22Rv1 (cell line): ENCODE measurements around the gene COL27A1.

Source experiments
- H3K27ac ChIP-seq: fragments of 450-650 bp; 2 replicates; pipeline ENCODE4 v1.5.1; 2017
- CTCF ChIP-seq: fragments of 450-650 bp; IDR thresholded peaks from 2 replicates; pipeline ENCODE4 v1.5.1; 2017; ENCODE audit warnings: mild to moderate bottlenecking
- ZFX ChIP-seq: fragments of 450-650 bp; IDR thresholded peaks from 2 replicates; pipeline ENCODE4 v1.6.1; 2017; ENCODE audit warnings: antibody characterized with exemption, borderline replicate concordance

Gene COL27A1

GRCh38 chr9:114289106-114289505 is 133.8 kb downstream of the COL27A1 start:
- H3K27ac ChIP-seq, result no peak overlapping the region
- no peak for TF ChIP-seq CTCF
- no peak for TF ChIP-seq ZFX

- H3K27ac ChIP-seq, result no peak overlapping the region
- TF ChIP-seq ZFX, result no peak
- no peak for TF ChIP-seq CTCF
Observed at GRCh38 chr9:114289571-114290481, 134.5 kb downstream of the COL27A1 start.

- TF ChIP-seq ZFX (no peak), CTCF (no peak)
- H3K27ac ChIP-seq, result no peak overlapping the region
Observed at GRCh38 chr9:114290561-114290986, 135.2 kb downstream of the COL27A1 start.

GRCh38 chr9:114291064-114291474 is 135.7 kb downstream of the COL27A1 start:
- TF ChIP-seq ZFX (no peak), CTCF (peak; percentile 87)
- no peak overlapping the region for H3K27ac ChIP-seq

- TF ChIP-seq CTCF (no peak), ZFX (no peak)
- no peak overlapping the region for H3K27ac ChIP-seq
Observed at GRCh38 chr9:114291886-114292590, 136.7 kb downstream of the COL27A1 start.

- H3K27ac ChIP-seq, result no peak overlapping the region
- TF ChIP-seq CTCF, result no peak
- no peak for TF ChIP-seq ZFX
Observed at GRCh38 chr9:114294664-114295063, 139.3 kb downstream of the COL27A1 start.

- no peak for TF ChIP-seq ZFX
- TF ChIP-seq CTCF, result no peak
- no peak overlapping the region for H3K27ac ChIP-seq
Observed at GRCh38 chr9:114296338-114296737, 141.0 kb downstream of the COL27A1 start.
